SHP77 (cell line): Measurements from ENCODE around the gene MAP7.
"Not testable (repeated sequence)": the region's sequence is repeated elsewhere in the genome, so short reads cannot be mapped to it uniquely, and the experiment has no call there.

Source experiments
- DNase-seq, 2 experiments: peaks; one replicate each; lab custom pipeline; 2025; lab: John Stamatoyannopoulos, UW

Gene MAP7

DNA sequence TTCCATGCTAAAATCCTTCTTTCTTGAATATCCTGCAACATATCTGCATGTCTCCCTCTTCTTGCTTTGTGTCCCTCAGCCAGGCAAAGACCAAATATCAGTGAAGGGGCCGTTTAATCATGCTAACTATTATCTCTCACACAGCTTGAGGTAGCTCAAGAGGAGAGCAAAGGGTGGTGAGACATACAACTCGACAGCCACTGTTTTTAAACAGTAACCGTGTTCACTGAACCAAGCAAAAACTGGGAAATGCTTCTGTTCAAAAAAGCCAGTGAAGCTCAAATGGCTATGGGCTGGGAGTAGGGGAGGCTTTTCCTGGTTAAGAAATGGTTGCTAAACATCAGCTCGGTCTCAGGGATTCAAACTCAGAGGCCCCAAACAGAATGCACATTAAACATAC, 83.4 kb downstream of the MAP7 start:
- peak in 1 of 2 experiments; percentile 21 for DNase-seq

DNA sequence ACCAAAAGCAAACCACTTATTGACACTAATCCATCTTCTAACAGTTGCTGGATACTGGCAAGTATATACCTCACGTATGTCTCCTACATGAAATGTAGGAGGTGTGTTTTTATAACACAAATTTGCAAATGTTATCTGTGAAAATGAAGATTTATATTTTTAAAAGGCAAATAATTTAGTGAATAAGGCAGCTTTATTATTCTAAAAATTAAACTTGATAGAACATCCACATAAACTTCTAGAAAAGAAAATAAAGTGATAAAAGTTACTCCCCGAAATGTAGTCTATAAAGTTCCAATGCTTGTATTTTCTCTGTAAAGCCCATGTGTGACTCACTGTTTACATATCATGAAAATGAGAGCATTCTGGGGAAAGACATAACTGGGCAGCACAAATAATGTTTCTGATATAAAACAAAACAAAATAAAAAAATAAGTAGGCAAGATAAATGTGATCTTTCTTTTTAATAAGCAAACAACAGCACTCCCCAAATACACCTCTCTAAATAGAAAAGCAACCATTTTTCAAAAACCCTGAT, 84.4 kb downstream of the MAP7 start:
- no peak for DNase-seq

- DNase-seq: peak; percentile 16 to 29
Measured at GRCh38 chr6:136464874-136465273, 85.3 kb downstream of the MAP7 start.

GRCh38 chr6:136464148-136464547, 86.1 kb downstream of the MAP7 start:
- DNase-seq: no peak

DNA sequence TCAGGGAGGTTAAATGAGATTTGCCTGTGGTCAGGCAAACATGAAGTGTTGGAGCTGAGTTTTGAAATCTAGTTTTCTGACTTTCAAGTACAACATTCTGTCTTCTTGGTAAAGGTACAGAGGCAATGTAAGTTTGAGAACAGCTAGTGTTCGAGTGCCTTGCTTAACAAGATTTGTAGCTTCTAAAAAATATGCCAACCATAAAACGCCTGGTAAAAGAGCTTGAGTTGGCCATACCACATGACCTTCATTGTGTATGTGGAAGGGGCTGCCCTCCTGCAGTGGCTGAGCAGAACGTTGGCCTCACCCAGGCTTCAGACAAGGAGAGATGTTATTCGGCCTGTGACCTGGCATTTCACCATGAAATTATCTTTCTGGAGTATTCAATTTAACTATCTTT, 86.5 kb downstream of the MAP7 start:
- no peak for DNase-seq

GRCh38 chr6:136446579-136447187, 103.5 kb downstream of the MAP7 start:
- no peak for DNase-seq

DNA sequence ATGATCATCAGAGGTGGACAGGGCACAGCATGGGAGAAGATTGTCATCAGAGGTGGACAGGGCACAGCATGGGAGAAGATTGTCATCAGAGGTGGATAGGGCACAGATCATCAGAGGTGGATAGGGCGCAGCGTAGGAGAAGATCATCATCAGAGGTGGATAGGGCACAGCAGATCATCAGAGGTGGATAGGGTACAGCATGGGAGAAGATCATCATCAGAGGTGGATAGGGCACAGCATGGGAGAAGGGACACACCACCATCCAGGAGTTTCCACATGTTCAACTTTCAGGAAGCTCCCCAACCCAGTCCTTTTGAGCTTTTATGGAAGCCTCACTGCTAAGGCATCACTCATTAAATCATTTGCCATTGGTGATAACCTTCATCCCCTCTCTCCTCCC, 104.1 kb downstream of the MAP7 start:
- DNase-seq: no peak

GRCh38 chr6:136445063-136445462, 105.2 kb downstream of the MAP7 start:
- no peak for DNase-seq

DNA sequence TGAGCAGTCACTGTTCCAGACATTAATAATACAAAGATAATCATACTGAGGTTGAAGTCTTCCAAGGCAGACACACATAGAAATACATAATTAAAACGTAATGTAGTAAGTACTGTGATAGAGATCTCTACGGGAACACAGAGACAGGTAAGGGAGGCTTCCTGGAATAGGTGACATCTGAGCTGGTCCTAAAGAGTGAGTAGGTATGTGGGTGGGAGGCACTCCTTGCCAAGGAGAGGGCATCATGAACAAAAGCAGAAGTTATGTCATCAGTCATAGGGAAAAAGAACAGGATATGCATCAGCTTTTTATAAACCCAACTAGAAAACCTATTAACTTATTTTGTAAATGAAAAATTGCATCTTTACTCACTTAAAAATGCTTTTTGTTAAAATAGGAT, 110.0 kb downstream of the MAP7 start:
- no peak for DNase-seq

DNA sequence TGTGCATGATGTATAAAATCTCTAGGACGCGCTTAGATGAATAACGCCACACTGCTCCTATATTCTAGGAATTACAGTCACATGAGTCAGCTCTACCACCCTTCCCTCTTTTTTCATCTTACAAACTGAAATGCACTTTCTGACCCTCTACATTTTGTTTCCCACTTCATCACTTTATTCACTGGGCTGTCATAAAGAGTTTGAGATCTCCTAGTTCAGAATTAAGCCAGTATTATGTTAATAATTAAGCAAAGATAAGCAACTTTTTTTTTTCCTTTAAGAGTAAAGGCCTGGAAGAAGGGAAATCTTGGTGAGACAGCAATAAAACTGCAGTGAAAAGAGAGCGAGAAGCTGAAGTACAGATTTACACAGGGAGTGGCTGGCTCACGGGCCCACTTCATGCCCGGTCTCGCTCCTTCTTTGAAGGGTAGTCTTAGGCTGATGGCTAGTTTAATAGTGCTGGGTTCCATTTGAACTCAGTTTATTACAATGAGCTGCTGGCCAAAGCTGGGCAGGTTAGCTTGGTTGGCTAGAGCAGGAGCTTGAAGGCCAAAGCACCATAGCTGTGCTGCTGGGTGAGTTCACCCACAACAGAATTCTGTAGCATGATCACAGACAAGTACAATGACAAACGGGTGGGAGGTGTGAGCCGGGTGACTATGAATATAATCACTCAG, 110.6 kb downstream of the MAP7 start:
- DNase-seq: no peak

- DNase-seq: no peak
Measured at GRCh38 chr6:136438441-136438840, 111.8 kb downstream of the MAP7 start.

DNA sequence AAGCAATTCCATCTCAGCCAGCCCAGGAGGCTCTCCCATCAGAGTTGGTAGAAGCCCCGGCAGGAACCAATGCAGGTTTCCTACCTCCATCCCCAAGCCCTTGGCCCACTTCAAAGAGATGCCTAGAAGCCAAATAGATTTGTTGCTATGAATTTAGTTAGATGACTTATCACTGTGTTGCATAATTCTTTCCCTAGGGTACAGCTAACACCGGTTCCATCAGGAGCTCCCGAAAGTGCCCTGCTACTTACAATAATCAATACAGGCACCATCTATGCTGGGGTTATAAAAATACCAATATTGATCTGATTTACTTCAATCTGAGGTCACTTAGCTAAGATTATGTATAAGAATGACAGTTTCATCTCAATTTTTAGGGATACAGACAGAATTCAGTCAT, 113.0 kb downstream of the MAP7 start:
- no peak for DNase-seq

DNA sequence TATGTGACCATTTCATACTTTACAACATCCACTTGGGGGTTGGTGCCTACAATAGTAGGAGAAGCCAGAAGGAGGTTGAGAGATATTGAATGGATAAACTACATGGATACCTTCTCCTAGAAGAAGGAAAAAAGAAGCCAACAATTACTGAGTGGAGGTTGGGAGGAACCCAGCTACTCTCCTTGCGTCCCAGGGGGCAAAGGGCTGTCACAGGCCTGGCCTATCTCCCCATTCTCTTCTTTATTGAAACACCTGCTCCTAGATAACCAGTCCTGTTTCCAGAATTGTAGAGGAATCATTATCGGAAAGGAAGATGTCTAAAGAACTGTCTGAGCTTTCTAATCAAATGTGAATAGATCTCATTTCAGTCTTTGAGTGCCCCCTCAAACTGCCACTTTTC, 115.1 kb downstream of the MAP7 start:
- no peak for DNase-seq

DNA sequence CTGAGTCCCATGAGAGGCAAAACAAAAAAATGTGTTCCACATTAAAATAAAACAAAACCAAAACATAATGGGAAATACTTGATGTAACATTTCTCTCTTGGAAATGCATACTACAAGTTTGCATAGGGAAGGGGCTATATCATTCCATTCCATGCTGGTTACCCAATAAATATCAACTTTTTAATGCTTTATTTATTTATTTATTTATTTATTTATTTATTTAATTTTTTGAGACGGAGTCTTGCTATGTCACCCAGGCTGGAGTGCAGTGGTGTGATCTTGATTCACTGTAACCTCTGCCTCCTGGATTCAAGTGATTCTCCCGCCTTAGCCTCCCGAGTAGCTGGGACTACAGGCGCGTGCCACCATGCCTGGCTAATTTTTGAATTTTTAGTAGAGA, 118.9 kb downstream of the MAP7 start:
- not testable (repeated sequence) for DNase-seq

GRCh38 chr6:136429264-136430065, 120.8 kb downstream of the MAP7 start:
- DNase-seq: no peak

DNA sequence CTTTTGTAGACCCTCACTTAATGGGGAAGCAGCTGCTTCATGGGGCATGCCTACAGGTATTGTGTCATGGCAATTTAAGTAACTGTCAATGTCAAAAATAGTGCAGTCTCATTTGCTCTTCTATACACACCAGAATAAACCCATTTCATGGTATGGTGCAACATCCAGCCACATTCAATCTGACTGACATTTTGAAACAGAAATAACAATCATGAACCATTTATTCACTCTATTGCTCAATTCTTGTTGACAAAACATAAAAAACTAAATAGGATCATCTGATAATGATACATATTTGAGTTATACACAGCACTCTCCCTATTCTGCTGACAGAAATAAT, 122.9 kb downstream of the MAP7 start:
- no peak for DNase-seq

- DNase-seq: no peak
Measured at GRCh38 chr6:136426627-136427377, 123.4 kb downstream of the MAP7 start.

- no peak for DNase-seq
Measured at GRCh38 chr6:136425793-136426192, 124.4 kb downstream of the MAP7 start.

- no peak for DNase-seq
Measured at GRCh38 chr6:136424901-136425300, 125.3 kb downstream of the MAP7 start.

DNA sequence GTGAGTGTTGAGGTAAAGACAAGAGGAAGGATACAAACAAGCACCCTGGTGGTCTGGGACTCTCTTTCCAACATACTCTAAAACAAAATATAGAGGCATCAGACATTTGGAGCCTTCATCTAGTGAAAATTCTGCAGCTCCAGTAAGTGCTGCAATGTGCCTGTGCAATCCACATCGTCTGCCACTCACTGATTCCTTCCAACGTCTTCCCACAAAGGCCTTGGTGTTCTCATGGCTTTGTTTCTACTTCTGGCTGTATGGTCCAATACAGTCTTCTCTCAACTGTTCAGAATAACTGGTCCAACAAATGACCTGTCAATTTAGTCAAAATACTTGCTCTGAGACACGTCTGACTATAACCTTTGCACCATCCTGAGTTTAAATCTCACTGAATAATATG, 125.8 kb downstream of the MAP7 start:
- no peak for DNase-seq

DNA sequence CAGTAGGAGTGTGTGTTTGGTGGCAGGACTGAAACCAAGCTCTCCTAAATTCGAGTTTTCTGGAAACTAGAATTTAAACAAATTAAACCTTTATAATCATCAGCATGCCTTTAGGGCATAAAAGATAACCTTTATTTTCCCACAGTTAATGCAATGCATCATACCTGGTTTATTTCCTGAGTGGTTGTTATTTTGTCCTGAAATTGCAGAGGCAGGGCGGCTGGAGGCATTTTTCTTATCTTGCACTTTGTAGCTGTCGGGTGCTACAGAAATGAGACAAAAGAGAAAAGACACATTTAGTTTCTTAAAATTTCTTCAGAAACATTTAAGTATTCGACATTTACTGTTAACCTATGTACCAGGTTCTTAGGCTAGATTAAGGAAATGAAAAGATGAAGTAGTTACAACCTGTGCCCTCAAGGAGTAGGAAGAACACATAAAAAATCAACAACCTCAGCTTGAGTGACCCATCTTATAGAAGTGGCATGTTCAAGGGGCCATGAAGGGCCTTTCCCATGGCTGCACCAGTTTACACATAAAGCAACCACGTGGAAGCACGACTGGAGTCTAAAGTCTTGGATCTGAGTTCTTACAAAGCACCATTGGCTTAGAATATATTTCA, 128.6 kb downstream of the MAP7 start:
- DNase-seq: no peak

GRCh38 chr6:136420853-136421252, 129.4 kb downstream of the MAP7 start:
- DNase-seq: no peak
